Endothelial cell (in vitro differentiated cells): ENCODE results near the gene DRC7. TPM values are rescaled to one million over a fixed set of nuclear protein-coding genes. Genes with fewer than 3 reads are reported as not detected.
A peak's percentile ranks its signal among the peaks of the same experiment; 100 is the strongest.
"Not testable (repeated sequence)": the region's sequence is repeated elsewhere in the genome, so short reads cannot be mapped to it uniquely, and the experiment has no call there.

Experiments
- DNase-seq: peaks from one replicate; pipeline ENCODE4 v3.0.0; 2021; ENCODE audit warnings: low spot score
- H3K27ac Mint-ChIP-seq: one replicate; pipeline ENCODE4 v1.8.0; 2021; ENCODE audit warnings: mixed read lengths, inconsistent platforms; ENCODE audit not compliant: unreplicated experiment
- H3K27me3 Mint-ChIP-seq: one replicate; pipeline ENCODE4 v1.8.0; 2021; ENCODE audit warnings: mild to moderate bottlenecking, moderate library complexity, mixed read lengths, inconsistent platforms; ENCODE audit not compliant: unreplicated experiment
- H3K36me3 Mint-ChIP-seq: one replicate; pipeline ENCODE4 v1.8.0; 2021; ENCODE audit warnings: mild to moderate bottlenecking, low read depth, mixed read lengths, inconsistent platforms; ENCODE audit not compliant: unreplicated experiment
- H3K4me1 Mint-ChIP-seq: one replicate; pipeline ENCODE4 v1.8.0; 2021; ENCODE audit warnings: mild to moderate bottlenecking, mixed read lengths, inconsistent platforms; ENCODE audit not compliant: unreplicated experiment
- H3K4me3 Mint-ChIP-seq: one replicate; pipeline ENCODE4 v1.8.0; 2021; ENCODE audit warnings: mild to moderate bottlenecking, mixed read lengths, inconsistent platforms; ENCODE audit not compliant: unreplicated experiment
- H3K9me3 Mint-ChIP-seq: one replicate; pipeline ENCODE4 v1.8.0; 2021; ENCODE audit warnings: mixed read lengths, inconsistent platforms; ENCODE audit not compliant: unreplicated experiment
- total RNA-seq: library from RNA; stranded (reverse); fragmentation: NEBNext Ultra II Directional; extraction: Animal tissue kit (Norgen Biotek cat#: 25700); gene quantifications from one replicate; pipeline ENCODE4 v1.2.1, GENCODE V29; 2021; ENCODE audit not compliant: unreplicated experiment
- TF ChIP-seq, protein P1 (sequence below): fragments of 200-600 bp; sonication (generic); IDR thresholded peaks from one replicate; pipeline ENCODE4 v1.5.0; 2021; ENCODE audit warnings: antibody characterized with exemption; ENCODE audit not compliant: unreplicated experiment

DRC7 gene
- total RNA-seq, 1 donor from 2014 or later = 1.8 TPM

DNA sequence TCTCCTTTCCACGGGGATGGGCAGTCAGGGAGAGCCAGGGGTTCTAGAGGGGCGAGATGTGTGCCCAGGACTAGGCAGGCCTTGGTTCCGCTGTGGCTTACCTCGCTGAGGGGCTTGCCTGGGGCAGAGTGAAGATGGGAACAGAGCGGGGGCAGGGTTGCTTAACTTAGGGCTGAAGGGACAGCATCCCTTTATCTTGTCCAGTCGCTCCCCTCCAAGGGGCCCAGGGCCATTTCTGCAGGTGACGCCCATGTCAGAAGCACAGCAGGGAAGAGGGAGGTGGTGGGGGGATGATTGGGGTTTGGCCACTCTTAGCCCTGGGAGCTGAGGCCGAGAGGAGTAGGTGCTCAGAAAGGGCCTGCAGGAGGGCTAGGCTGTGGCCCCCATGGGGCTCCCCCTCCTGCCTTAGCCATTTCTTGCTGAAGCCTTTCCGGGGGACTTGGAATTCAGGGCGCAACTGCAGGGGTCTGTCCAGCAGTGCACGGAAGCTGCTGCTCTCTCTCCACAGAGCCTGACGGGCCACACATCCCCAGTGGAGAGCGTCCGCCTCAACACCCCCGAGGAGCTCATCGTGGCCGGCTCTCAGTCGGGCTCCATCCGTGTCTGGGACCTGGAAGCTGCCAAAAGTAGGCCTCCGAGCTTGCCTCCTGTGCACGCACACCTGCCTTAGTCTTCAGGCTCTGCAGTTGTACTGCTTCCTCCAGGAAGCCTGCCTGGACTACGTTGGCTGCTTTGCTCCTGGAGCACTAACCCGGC is 49.5 kb downstream of the DRC7 start:
- Mint-ChIP-seq H3K36me3 (peaks cover 16% of the 10 kb centered on the region), H3K4me3 (no peak overlapping the region), H3K4me1 (no peaks in the 10 kb centered on the region), H3K27ac (no peak overlapping the region), H3K27me3 (peaks cover 2% of the 10 kb centered on the region), H3K9me3 (no peaks in the 10 kb centered on the region)
- DNase-seq = no peak
- TF ChIP-seq, protein P1, sequence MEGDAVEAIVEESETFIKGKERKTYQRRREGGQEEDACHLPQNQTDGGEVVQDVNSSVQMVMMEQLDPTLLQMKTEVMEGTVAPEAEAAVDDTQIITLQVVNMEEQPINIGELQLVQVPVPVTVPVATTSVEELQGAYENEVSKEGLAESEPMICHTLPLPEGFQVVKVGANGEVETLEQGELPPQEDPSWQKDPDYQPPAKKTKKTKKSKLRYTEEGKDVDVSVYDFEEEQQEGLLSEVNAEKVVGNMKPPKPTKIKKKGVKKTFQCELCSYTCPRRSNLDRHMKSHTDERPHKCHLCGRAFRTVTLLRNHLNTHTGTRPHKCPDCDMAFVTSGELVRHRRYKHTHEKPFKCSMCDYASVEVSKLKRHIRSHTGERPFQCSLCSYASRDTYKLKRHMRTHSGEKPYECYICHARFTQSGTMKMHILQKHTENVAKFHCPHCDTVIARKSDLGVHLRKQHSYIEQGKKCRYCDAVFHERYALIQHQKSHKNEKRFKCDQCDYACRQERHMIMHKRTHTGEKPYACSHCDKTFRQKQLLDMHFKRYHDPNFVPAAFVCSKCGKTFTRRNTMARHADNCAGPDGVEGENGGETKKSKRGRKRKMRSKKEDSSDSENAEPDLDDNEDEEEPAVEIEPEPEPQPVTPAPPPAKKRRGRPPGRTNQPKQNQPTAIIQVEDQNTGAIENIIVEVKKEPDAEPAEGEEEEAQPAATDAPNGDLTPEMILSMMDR = no peak

DNA sequence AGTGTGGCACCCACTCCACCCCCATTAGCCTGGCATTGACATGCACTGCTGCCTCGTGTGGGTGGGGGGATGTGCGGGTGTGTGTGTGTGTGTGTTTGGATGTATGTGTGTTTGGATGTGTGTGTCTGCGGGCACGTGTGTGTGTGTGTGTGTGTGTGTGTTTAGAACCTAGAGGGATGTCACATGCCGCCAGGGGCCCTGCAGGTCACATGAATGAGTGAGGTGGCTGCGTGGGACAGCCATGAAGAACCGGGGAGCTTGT is 50.0 kb downstream of the DRC7 start:
- Mint-ChIP-seq H3K9me3 (no peaks in the 10 kb centered on the region), H3K4me1 (no peaks in the 10 kb centered on the region), H3K27me3 (peaks cover 3% of the 10 kb centered on the region), H3K4me3 (no peak overlapping the region), H3K36me3 (peaks cover 18% of the 10 kb centered on the region), H3K27ac (no peak overlapping the region)
- TF ChIP-seq, protein P1 = no peak
- no peak for DNase-seq

- no peak overlapping the region for H3K27ac Mint-ChIP-seq
- TF ChIP-seq, protein P1 = no peak
- H3K4me3 Mint-ChIP-seq = peak overlapping the region; percentile 5
- no peak for DNase-seq
- peaks cover 12% of the 10 kb centered on the region for H3K27me3 Mint-ChIP-seq
- H3K9me3 Mint-ChIP-seq = no peaks in the 10 kb centered on the region
- no peaks in the 10 kb centered on the region for H3K4me1 Mint-ChIP-seq
- H3K36me3 Mint-ChIP-seq = peaks cover 25% of the 10 kb centered on the region
Observed at GRCh38 chr16:57745768-57746167, 51.2 kb downstream of the DRC7 start.

GRCh38 chr16:57746316-57746715 is 51.7 kb downstream of the DRC7 start:
- Mint-ChIP-seq H3K27me3 (peaks cover 12% of the 10 kb centered on the region), H3K36me3 (peaks cover 28% of the 10 kb centered on the region)
- DNase-seq, H3K4me1 Mint-ChIP-seq, H3K27ac Mint-ChIP-seq, H3K4me3 Mint-ChIP-seq, H3K9me3 Mint-ChIP-seq: not testable (repeated sequence)

DNA sequence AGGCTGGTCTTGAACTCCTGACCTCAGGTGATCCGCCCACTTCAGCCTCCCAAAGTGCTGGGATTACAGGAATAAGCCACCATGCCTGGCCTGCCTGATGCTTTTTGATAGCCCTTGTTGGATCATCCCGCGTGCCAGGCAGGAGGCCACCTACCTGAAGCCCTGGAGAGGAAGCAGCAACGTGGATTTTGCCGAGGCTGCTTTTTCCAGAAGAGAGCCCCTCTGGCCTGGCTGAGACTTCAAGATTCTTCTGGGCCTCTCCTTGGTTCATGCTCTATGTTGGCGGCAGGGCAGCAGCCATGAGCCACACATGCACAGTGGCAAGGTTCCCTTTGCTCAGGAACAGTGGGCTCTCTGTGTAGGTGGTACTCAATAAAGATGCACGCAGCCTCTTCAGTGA is 52.5 kb downstream of the DRC7 start:
- Mint-ChIP-seq H3K4me3 (no peak overlapping the region), H3K27ac (no peak overlapping the region), H3K9me3 (no peaks in the 10 kb centered on the region), H3K36me3 (peaks cover 27% of the 10 kb centered on the region), H3K27me3 (peaks cover 12% of the 10 kb centered on the region), H3K4me1 (no peaks in the 10 kb centered on the region)
- TF ChIP-seq, protein P1 = no peak
- no peak for DNase-seq
